ENCODE data around the gene RCC1. TPM values are rescaled to one million over a fixed set of nuclear protein-coding genes. Genes with fewer than 3 reads are reported as not detected.
A peak's percentile ranks its signal among the peaks of the same experiment; 100 is the strongest.
"Not testable (repeated sequence)": the region's sequence is repeated elsewhere in the genome, so short reads cannot be mapped to it uniquely, and the experiment has no call there.

Gene RCC1
- total RNA-seq, 2 donors from 2014 or later: 6.2 to 10.1 TPM

DNA sequence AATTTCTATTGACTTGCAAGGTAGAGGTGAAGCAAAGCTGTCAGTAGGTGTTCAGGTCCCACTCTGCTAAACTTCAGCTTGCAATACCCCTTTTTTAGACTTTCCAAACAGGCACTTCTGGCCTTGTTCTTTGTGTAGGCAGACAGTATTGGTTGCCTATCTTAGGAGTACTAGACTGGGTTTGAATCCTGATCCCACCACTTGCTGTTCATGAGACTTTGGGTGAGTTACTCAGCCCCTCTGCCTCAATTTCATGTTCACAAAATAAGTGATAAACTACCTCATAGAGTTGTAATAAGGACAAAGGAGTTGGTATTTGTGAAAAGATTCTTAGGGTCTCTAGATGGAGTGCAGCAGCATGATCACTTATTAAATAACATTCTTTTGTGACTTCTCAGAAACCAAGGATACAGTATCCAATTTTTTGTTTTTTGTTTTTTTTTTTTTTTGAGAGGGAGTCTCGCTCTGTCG lies 5.2 kb downstream of the RCC1 start:
- peaks cover 32% of the 10 kb centered on the region for H3K36me3 ChIP-seq
- TF ChIP-seq, protein P1, sequence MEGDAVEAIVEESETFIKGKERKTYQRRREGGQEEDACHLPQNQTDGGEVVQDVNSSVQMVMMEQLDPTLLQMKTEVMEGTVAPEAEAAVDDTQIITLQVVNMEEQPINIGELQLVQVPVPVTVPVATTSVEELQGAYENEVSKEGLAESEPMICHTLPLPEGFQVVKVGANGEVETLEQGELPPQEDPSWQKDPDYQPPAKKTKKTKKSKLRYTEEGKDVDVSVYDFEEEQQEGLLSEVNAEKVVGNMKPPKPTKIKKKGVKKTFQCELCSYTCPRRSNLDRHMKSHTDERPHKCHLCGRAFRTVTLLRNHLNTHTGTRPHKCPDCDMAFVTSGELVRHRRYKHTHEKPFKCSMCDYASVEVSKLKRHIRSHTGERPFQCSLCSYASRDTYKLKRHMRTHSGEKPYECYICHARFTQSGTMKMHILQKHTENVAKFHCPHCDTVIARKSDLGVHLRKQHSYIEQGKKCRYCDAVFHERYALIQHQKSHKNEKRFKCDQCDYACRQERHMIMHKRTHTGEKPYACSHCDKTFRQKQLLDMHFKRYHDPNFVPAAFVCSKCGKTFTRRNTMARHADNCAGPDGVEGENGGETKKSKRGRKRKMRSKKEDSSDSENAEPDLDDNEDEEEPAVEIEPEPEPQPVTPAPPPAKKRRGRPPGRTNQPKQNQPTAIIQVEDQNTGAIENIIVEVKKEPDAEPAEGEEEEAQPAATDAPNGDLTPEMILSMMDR (IDR thresholded peaks at IDR 0.05): no peak

DNA sequence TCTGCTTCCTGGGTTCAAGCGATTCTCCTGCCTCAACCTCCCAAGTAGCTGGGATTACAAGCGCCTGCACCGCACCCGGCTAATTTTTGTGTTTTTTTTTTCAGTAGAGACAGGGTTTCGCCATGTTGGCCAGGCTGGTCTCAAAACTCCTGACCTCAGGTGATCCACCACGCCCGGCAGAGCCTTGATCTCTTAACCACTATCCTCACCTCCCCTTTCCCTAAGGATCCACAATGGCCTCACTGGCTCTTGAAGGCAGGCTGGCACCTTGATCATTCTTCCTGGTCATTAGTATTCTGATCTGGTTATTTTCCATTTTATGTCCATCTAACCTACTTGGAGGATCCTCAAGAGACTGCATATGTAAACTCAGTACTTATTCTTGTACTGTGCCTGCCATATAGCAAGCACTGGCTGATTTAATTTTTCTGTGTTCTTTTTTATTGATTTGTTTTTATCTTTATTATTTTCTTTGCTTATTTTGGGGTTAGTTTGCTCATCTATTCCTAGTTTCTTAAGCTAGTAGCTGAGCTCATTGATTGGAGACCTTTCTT lies 6.3 kb downstream of the RCC1 start:
- H3K4me3 ChIP-seq: no peak overlapping the region
- H3K9me3 ChIP-seq: no peaks in the 10 kb centered on the region
- TF ChIP-seq, protein P1 (IDR thresholded peaks at IDR 0.05): no peak
- ATAC-seq (ENCODE audit: insufficient number of reproducible peaks, low FRiP score, low read depth) (no peak), DNase-seq (ENCODE audit: low spot score) (no peak)
- no peak overlapping the region for H3K27ac ChIP-seq
- H3K4me1 ChIP-seq (ENCODE audit: control insufficient read depth in 1 of 2, low read depth in 2 of 2): peaks cover 22 to 41% of the 10 kb centered on the region in 2 donors
- peaks cover 32% of the 10 kb centered on the region for H3K36me3 ChIP-seq
- H3K27me3 ChIP-seq (replicated peaks; ENCODE audit: insufficient read depth): no peaks in the 10 kb centered on the region

More for the DNA sequence above, 5.2 kb downstream of the RCC1 start:
- Histone ChIP-seq H3K27ac (no peak overlapping the region), H3K4me3 (no peak overlapping the region), H3K4me1 (ENCODE audit: control insufficient read depth in 1 of 2, low read depth in 2 of 2) (peaks cover 25 to 46% of the 10 kb centered on the region in 2 donors), H3K9me3 (no peaks in the 10 kb centered on the region), H3K27me3 (replicated peaks; ENCODE audit: insufficient read depth) (no peaks in the 10 kb centered on the region)
- ATAC-seq (ENCODE audit: insufficient number of reproducible peaks, low FRiP score, low read depth): no peak
- no peak for DNase-seq (ENCODE audit: low spot score)

DNA sequence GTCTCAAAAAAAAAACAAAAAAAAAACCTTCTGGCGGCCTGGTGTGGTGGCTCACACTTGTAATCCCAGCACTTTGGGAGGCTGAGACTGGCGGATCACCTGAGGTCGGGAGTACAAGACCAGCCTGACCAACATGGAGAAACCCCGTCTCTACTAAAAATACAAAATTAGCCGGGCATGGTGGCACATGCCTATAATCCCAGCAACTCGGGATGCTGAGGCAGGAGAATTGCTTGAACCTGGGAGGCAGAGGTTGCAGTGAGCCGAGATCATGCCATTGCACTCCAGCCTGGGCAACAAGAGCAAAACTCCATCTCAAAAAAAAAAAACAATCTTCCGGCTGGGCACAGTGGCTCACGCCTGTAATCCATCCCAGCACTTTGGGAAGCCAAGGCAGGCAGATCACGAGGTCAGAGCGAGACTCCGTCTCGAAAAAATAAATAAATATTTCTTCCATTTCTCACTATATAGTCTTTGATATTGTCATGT lies 8.6 kb downstream of the RCC1 start:
- H3K27ac ChIP-seq; H3K27me3 ChIP-seq (replicated peaks; ENCODE audit: insufficient read depth); H3K9me3 ChIP-seq; H3K4me3 ChIP-seq; DNase-seq (ENCODE audit: low spot score); ATAC-seq (ENCODE audit: insufficient number of reproducible peaks, low FRiP score, low read depth): not testable (repeated sequence)
- Histone ChIP-seq H3K36me3 (peaks cover 23% of the 10 kb centered on the region), H3K4me1 (ENCODE audit: control insufficient read depth in 1 of 2, low read depth in 2 of 2) (peaks cover 9 to 31% of the 10 kb centered on the region in 2 donors)

DNA sequence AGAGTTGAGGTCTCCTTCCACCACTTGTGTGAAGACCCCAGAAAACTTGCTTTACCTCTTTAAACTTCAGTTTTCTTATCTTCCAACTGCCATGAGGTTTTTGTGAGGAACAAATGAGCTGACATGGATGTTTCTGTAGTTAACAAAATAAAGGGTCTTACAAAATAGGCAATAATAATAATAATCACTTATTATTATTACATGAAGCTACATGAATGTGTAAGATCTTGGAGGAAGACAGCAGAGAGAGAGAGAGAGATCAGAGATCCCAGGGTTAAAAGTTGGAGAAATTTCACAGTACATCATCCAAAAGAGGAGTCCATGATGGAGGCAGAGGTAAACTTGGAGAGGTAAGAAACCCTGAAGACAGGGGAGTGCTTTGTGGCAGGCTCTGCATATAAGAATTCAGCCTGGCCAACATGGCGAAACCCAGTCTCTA lies 10.7 kb downstream of the RCC1 start:
- H3K9me3 ChIP-seq: no peaks in the 10 kb centered on the region
- H3K36me3 ChIP-seq: peaks cover 9% of the 10 kb centered on the region
- DNase-seq (ENCODE audit: low spot score) (no peak), ATAC-seq (ENCODE audit: insufficient number of reproducible peaks, low FRiP score, low read depth) (no peak)
- no peaks in the 10 kb centered on the region for H3K27me3 ChIP-seq (replicated peaks; ENCODE audit: insufficient read depth)
- TF ChIP-seq, protein P1 (IDR thresholded peaks at IDR 0.05): no peak
- no peak overlapping the region for H3K27ac ChIP-seq
- no peak overlapping the region for H3K4me3 ChIP-seq
- peaks cover 8 to 23% of the 10 kb centered on the region in 2 donors for H3K4me1 ChIP-seq (ENCODE audit: control insufficient read depth in 1 of 2, low read depth in 2 of 2)

DNA sequence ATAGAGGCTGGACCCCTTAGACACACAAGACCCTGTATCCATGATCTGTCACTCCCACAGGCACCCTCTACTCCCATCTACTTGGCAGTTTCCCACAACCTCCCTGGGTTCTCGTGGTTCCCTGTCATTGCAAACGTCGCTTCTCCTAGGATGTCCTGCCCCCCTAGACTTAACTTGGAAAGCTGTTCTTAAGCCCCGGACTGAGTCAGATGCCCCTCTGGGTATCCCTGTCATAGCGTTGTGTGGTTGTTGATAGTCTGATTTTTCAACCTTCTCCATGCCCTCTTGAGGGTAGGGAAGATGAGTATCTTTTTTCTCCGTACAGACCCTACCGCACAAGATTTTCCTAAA lies 11.8 kb downstream of the RCC1 start:
- ATAC-seq (ENCODE audit: insufficient number of reproducible peaks, low FRiP score, low read depth) (peak; percentile 15), DNase-seq (ENCODE audit: low spot score) (no peak)
- Histone ChIP-seq H3K36me3 (peaks cover 6% of the 10 kb centered on the region), H3K27me3 (replicated peaks; ENCODE audit: insufficient read depth) (no peaks in the 10 kb centered on the region), H3K4me1 (ENCODE audit: control insufficient read depth in 1 of 2, low read depth in 2 of 2) (peaks cover 8 to 15% of the 10 kb centered on the region in 2 donors), H3K27ac (peak overlapping the region in 1 of 2 donors; percentile 56), H3K9me3 (no peaks in the 10 kb centered on the region), H3K4me3 (peak overlapping the region; percentile 77)
- TF ChIP-seq, protein P1 (IDR thresholded peaks at IDR 0.05): no peak
